SKM-1 (cell line): ENCODE results near the gene MTG1.
"Not testable (repeated sequence)": the region's sequence is repeated elsewhere in the genome, so short reads cannot be mapped to it uniquely, and the experiment has no call there.

Experiments used
- DNase-seq: peaks from one replicate; lab custom pipeline; 2025; ENCODE audit not compliant: unreplicated experiment; lab: John Stamatoyannopoulos, UW

MTG1 gene

GRCh38 chr10:133377818-133378250, 16.1 kb upstream of the MTG1 start:
- no peak for DNase-seq

- DNase-seq, result no peak
Observed at GRCh38 chr10:133378251-133379096, 15.5 kb upstream of the MTG1 start.

- DNase-seq, result no peak
Observed at GRCh38 chr10:133379152-133379800, 14.7 kb upstream of the MTG1 start, which contains the start of gene PAOX. TSS of gene PAOX (plus strand) at chr10:133379262. CDS start at chr10:133379317, 55 bp downstream.

- DNase-seq, result no peak
Observed at GRCh38 chr10:133379801-133380666, 13.9 kb upstream of the MTG1 start.

GRCh38 chr10:133381036-133381435, 12.9 kb upstream of the MTG1 start:
- no peak for DNase-seq

- DNase-seq, result no peak
Observed at GRCh38 chr10:133383551-133383950, 10.4 kb upstream of the MTG1 start.

GRCh38 chr10:133384071-133384470, 9.9 kb upstream of the MTG1 start:
- no peak for DNase-seq

GRCh38 chr10:133385214-133385613, 8.7 kb upstream of the MTG1 start:
- DNase-seq, result no peak

GRCh38 chr10:133386951-133387350, 7.0 kb upstream of the MTG1 start:
- not testable (repeated sequence) for DNase-seq

- no peak for DNase-seq
Observed at GRCh38 chr10:133388236-133388972, 5.6 kb upstream of the MTG1 start.

GRCh38 chr10:133388973-133389818, 4.8 kb upstream of the MTG1 start:
- peak; percentile 24 for DNase-seq

GRCh38 chr10:133390597-133391248, 3.2 kb upstream of the MTG1 start:
- no peak for DNase-seq

- no peak for DNase-seq
Observed at GRCh38 chr10:133391249-133391635, 2.7 kb upstream of the MTG1 start.

- DNase-seq, result no peak
Observed at GRCh38 chr10:133391761-133392518, 2.0 kb upstream of the MTG1 start.

- no peak for DNase-seq
Observed at GRCh38 chr10:133393401-133394063, 425 bp upstream of the MTG1 start.

GRCh38 chr10:133394801-133395221, 854 bp downstream of the MTG1 start:
- DNase-seq, result no peak

GRCh38 chr10:133396035-133396624, 2.2 kb downstream of the MTG1 start:
- no peak for DNase-seq

GRCh38 chr10:133397938-133398337, 4.0 kb downstream of the MTG1 start:
- DNase-seq, result no peak
